Fibroblast of mammary gland (primary cell): ENCODE data around the gene DMAP1.
A peak's percentile ranks its signal among the peaks of the same experiment; 100 is the strongest.

Source experiments
- DNase-seq: peaks from one replicate; pipeline ENCODE4 v3.0.0-alpha.2; 2010; ENCODE audit warnings: low read depth
- H3K4me3 ChIP-seq: 2 replicates; pipeline ENCODE4 v1.5.1; 2011; ENCODE audit warnings: low read depth, mild to moderate bottlenecking, low read length, moderate library complexity; ENCODE audit not compliant: control insufficient read depth
- CTCF ChIP-seq: conservative IDR thresholded peaks from 2 replicates; pipeline ENCODE4 v1.5.1; 2011; ENCODE audit warnings: low read depth, low read length, inconsistent platforms; ENCODE audit not compliant: control insufficient read depth, insufficient read depth

The DMAP1 gene

GRCh38 chr1:44236490-44237272 lies 23.4 kb downstream of the DMAP1 start:
- DNase-seq: no peak
- H3K4me3 ChIP-seq: no peak overlapping the region
- TF ChIP-seq CTCF: no peak

GRCh38 chr1:44237721-44238457 lies 24.6 kb downstream of the DMAP1 start:
- peak; percentile 55 for TF ChIP-seq CTCF
- H3K4me3 ChIP-seq: no peak overlapping the region
- DNase-seq: peak; percentile 64

GRCh38 chr1:44238660-44239059 lies 25.4 kb downstream of the DMAP1 start:
- DNase-seq: no peak

GRCh38 chr1:44239331-44239960 lies 26.2 kb downstream of the DMAP1 start:
- no peak overlapping the region for H3K4me3 ChIP-seq
- peak; percentile 41 for DNase-seq
- peak; percentile 4 for TF ChIP-seq CTCF

More at GRCh38 chr1:44238660-44239059, 25.4 kb downstream of the DMAP1 start:
- H3K4me3 ChIP-seq: no peak overlapping the region
- TF ChIP-seq CTCF: no peak

- no peak for TF ChIP-seq CTCF
- DNase-seq: peak; percentile 36
- no peak overlapping the region for H3K4me3 ChIP-seq
Measured at GRCh38 chr1:44239961-44240371, 26.7 kb downstream of the DMAP1 start.

DNA sequence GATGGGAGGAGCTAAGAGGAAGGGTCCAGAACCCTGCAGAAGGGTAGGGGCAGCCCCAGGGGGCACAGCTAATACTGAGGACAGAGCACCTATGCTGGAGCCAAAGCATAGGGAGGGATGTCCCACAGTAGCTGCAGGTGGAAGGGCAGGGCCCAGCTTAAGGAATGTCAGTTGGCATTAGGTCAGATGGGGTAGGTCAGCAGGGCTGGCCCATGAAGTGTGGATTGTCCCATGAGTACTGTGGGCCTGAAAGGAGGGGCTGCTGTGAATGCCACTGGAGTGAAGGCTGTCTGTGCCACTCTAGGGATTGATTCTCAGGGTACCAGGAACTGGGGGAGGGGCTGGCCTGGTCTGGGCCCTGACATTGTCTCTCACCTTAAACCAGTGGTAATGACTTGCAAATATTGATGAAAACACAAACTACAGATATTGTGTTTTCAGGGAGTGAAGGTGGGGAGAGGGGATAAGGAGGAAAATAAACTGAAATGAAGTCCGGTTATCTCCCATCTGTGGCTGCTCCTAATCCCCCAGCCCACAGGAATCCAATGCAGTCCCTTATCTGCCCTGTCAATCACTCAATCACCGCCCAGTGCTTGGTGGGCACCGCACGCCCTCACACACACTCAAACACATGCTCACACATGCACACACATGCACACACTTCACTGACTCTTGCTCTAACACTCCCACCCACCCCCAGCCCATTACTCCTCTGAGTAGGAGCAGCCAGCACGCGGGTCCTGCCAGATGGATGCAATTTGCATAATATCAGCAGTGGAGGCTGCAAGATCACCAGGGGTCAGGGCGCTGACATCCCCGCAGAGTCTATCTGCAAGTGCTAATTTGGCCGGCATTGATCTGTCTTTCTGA lies 27.8 kb downstream of the DMAP1 start:
- no peak overlapping the region for H3K4me3 ChIP-seq
- DNase-seq: no peak
- TF ChIP-seq CTCF: no peak
